ENCODE measurements around the gene SEMA3B.
A peak's percentile ranks its signal among the peaks of the same experiment; 100 is the strongest.
"Not testable (repeated sequence)": the region's sequence is repeated elsewhere in the genome, so short reads cannot be mapped to it uniquely, and the experiment has no call there.

SEMA3B gene

GRCh38 chr3:50274371-50275104, 5.6 kb downstream of the SEMA3B start:
- peak; percentile 68 for DNase-seq

DNA sequence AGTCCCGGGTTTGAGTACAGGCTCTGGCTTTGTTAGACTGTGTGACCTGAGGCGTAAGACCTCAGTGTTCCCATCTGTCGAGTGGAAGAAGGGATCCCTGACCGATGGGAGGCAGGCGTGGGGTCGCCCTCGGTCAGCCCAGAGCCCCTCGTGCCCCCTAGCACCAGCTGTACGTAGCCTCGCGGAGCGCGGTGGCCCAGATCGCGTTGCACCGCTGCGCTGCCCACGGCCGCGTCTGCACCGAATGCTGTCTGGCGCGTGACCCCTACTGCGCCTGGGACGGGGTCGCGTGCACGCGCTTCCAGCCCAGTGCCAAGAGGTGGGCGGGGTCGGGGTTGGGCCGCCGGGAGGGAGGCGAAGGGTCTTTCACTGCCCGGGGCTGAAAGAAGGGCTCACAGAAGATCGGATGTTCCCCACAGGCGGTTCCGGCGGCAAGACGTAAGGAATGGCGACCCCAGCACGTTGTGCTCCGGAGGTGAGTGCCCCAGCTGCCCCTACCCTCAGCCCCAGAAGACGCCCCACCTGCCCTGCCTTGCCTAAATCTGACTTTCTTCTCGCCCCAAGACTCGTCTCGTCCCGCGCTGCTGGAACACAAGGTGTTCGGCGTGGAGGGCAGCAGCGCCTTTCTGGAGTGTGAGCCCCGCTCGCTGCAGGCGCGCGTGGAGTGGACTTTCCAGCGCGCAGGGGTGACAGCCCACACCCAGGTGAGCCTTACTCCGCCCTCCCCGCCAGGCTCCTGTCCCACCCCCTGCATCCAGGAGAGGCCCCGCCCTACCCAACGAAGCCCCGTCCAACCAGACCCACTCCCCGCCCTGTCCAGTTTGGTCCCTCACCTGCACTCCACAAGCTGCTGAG, 6.4 kb downstream of the SEMA3B start:
- no peak for DNase-seq

DNA sequence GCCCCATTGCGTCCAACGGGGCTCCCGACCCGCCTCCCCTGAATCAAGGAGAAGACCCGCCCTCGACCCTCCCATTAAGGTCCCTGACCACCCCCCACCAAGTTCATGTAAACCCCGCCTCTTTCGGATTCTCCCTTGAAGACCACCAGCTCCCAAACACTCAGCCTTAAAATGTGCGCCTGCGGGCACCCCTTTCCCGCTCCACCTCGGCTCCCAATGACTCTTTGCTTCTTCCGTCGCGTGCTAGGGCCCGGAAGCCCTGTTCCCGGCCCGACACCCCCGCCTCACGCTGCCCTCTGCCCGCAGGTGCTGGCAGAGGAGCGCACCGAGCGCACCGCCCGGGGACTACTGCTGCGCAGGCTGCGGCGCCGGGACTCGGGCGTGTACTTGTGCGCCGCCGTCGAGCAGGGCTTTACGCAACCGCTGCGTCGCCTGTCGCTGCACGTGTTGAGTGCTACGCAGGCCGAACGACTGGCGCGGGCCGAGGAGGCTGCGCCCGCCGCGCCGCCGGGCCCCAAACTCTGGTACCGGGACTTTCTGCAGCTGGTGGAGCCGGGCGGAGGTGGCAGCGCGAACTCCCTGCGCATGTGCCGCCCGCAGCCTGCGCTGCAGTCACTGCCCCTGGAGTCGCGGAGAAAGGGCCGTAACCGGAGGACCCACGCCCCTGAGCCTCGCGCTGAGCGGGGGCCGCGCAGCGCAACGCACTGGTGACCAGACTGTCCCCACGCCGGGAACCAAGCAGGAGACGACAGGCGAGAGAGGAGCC, 7.2 kb downstream of the SEMA3B start:
- DNase-seq: no peak

GRCh38 chr3:50276762-50277101, 7.8 kb downstream of the SEMA3B start:
- DNase-seq: no peak

DNA sequence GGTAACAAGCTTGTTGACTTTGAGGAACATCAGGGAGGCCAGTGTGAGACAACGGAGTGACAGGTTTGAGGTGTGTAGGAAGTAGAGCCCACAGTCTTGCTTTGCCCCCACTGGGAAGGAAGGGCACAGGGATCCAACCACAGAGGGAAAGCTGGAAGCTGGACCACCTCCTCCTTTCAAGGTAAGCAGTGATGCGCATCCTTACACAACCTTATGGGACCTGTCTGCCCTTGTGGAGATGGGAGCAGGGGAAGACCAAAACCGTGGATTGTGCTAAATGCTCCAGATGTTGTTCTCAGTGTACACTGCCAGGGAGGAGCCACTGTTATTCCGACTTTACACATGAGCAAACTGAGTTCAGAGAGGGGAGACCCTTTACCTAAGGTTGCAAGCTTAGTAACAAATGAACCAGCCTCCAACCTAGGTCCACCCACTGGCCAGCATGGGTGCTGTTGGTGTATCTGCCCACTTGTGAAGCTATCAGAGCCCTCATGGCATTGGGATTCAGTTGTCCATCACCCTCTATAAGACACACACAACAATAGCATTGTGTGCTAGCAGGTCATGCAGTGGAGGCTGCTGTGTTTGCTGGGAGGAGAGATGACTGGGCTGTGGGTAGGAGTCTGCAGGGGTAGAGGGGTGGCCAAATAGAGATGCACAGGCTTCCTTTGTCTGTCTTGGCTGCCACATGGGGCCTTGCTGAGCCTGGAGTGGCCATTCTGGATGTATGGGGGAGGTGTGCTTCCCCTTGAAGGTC, 9.4 kb downstream of the SEMA3B start:
- DNase-seq: no peak

- DNase-seq: no peak
Observed at GRCh38 chr3:50278880-50279224, 9.9 kb downstream of the SEMA3B start, which contains the start of gene LSMEM2. Gene LSMEM2 (plus strand): TSS chr3:50279087. CDS start chr3:50279114, 27 bp downstream.

GRCh38 chr3:50279255-50280016, 10.5 kb downstream of the SEMA3B start:
- DNase-seq: no peak

- not testable (repeated sequence) for DNase-seq
Observed at GRCh38 chr3:50284121-50284520, 15.2 kb downstream of the SEMA3B start.

- no peak for DNase-seq
Observed at GRCh38 chr3:50286322-50287227, 17.6 kb downstream of the SEMA3B start.

GRCh38 chr3:50287262-50287661, 18.3 kb downstream of the SEMA3B start:
- no peak for DNase-seq

- DNase-seq: no peak
Observed at GRCh38 chr3:50288387-50289007, 19.6 kb downstream of the SEMA3B start.

GRCh38 chr3:50289130-50289529, 20.2 kb downstream of the SEMA3B start:
- DNase-seq: no peak

DNA sequence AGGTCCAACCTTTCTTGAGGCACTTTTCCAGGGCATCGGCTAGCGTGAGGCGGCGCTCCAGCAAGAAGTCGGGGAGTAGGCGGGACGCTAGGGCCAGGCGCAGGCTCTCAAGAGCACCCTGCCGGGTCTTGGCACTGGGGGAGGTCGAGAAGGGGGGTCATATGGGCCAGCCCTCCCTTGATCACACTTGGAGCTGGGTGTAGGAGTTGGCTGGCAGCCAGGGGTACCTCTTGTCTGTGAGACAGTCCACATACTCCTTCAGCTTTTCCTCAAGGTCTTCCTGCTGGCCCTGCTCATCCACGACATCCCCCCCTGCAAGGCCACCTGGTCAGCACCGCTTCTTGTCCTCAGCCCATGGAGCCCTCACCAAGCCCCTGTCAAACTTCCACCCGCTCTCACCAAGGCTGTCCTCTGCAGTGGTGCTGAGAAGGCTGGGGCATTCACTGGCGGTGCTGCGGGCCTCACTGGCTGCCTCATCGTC, 21.3 kb downstream of the SEMA3B start:
- no peak for DNase-seq

DNA sequence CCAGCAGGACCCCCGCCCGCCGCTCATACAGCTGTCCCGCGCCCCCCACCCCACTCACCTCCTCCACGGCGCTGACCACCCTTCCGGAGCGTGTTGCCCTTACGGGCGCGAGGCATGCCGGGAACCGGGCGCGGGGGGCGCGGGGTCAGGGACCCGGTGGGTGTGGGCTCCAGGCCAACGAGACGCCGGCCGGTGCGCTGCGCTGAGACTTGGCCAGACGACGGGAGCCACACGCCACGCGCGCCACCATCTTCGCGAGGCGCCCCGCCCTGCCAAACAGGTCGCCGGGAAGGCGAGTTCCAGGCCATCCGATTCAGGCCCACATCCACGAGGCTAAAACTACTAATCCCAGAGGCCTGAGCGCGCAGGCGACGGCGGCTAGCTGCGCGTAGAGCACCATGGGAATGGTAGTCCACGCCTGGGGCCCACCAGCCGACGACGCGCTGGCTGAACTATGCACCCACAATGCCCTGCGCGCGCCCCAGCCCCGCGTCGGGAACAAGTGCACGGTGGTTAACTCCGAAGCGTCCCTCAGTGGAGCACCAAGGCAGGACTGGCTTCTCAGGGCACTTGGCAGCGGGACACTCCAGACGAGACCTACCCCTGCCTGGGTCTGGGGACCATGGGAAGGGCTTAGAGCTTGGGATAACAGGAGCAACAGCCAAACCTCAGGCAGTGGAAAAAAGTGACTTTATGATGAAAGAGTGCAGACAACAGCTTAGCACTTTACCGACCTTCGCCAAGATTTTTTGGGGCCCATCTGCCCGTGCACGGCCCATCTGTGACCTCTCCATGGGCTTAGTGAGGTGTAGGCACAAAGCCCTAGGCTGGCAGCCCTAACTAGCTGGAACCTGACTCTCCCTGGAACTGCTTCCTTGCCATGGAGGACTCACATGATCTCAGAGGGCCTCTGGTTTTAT, 23.5 kb downstream of the SEMA3B start, which contains the start of gene IFRD2:
TSS of gene IFRD2 (minus strand) at position 271 of the 920 bp plus-strand sequence. CDS start at position 116, 155 bp downstream.
- DNase-seq: peak; percentile 92

DNA sequence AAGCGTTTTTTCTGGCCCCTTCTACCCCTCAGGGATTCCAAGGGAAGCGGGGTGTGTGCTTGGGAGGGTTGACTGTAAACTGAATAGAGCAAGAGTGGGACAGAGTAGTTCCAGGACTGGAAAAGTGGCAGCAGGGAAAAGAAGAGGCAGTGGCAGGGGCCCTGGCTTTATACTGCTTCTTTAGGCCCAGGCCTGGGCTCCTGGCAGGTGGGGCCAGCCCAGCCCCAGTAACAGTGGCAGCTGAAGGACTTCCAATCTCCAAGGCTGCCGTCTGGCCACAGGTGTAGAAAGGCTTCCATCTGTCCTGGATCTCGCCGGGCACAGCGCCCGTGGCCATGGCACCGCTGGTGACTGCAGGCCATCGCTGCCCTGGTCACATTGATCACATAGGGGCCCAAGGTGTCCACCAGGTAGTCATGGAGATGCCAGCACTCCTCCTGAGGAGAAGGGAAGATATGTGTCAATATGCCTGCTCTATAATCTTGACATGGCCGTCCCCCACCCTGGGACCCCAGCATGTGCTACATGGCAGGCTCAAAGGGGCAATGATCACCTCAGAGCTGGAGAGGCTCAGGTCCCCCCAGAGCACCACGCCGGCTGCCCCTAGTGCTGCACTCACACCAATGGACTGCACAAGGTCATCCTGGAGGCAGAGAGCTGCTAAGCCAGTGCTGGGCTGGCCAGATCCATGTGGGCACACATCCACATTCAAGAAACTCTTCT, 24.3 kb downstream of the SEMA3B start:
- DNase-seq: no peak

DNA sequence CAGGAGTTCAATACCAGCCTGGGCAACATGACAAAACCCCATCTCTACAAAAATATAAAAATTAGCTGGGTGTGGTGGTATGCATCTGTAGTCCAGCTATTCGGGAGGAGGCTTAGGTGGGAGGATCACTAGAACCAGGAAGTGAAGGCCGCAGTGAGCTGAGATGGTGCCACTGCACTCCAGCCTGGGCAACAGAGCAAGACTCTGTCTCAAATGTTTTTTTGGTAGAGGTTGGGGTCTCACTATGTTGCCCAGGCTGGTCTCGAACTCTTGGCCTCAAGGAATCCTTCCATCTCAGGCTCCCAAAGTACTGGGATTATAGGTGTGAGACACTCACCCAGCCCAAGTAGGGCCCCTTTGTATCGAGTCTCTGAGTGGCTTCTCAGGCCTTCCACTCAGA, 25.1 kb downstream of the SEMA3B start:
- DNase-seq: no peak

DNA sequence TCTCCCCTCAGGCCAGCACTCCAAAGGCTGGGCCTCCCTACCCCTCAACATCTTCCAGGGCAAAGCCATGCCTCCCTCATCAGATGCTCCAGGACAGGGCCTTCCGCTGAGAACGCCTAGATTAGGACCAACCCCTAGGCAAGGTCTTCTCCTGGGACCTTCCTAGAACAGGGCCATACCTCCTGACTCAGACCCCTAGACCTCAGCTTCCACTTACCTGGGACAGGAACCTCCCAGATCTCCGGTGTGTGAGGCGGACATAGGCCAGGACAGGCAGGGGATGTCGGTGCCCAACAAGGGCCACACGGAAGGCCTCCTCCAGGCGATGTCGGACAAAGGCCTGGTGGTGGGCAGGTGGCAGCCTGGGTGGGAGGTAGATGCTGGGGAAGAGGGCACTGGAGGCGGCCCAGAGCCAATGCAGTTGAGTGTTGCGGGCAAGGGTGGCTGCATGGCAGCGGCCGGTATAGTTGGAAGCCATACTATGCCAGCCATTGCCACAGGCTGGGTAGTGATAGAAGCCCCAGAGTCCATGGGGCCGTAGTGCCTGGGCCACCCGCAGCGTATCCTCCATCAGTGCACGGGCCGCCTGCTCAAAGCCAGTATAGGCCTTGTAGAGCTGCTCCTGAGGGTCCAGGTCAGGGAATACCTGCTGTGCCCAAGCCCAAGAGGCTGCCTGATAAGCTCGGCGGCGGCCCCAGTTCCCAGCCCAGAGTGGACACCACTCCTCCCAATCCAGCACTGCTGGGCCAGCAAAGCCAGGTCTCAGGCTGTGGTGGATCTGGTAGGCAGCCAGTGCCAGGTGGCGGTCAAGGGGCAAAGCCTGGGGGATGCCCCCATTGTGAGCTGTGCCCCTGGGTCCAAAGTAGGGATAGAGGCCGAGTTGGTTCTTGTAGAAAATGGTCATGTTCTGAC, 25.8 kb downstream of the SEMA3B start:
- no peak for DNase-seq

All from stimulated activated CD4-positive, alpha-beta T cell treated with anti-CD3 and anti-CD28 coated beads, Interleukin-12 subunit alpha, Interleukin-12 subunit beta, amount 100 ng/mL, for 4 hours (primary cell).